AG20443 (cell line): Measurements from ENCODE around the gene TAF1B.

Experiments
- DNase-seq: peaks from one replicate; pipeline ENCODE4 v3.0.0; 2012; ENCODE audit warnings: low spot score, mixed read lengths

The TAF1B gene

DNA sequence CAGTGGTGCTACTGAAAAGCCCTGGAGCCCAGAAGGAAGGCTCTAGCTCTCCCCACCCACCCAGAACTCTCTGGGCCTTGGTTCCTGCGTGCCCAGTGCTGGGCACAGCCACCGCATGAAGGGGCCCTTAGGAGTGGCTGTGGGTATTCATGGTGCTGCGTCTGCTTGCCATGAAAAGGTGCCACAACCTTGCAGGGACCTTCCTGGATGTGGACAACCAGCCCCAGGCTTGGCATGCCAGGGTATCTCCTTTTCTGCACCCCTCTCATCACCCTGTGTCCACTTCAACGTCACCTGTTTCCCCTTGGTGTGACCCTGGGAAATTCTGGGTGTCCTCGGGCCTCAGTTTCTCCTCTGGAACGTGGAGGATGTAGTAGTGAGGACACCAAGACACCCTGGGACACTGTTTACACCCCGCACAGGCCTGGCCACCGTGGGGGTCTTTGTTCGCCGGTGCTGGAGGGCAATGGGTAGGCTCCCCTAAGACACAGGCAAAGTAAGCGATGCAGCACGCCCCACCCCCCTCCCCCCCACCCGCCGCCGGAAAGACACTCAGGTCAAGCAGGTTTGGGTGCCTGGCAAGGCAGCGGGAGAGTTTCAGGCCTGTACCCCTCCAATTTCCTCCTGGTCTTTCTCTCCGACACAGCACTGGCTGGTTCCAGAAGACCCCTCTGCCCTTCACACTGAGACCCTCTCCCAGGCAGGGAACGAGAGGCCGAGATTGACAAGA is 34.8 kb upstream of the TAF1B start:
- no peak for DNase-seq

- DNase-seq, result no peak
Measured at GRCh38 chr2:9809064-9809356, 34.3 kb upstream of the TAF1B start.

DNA sequence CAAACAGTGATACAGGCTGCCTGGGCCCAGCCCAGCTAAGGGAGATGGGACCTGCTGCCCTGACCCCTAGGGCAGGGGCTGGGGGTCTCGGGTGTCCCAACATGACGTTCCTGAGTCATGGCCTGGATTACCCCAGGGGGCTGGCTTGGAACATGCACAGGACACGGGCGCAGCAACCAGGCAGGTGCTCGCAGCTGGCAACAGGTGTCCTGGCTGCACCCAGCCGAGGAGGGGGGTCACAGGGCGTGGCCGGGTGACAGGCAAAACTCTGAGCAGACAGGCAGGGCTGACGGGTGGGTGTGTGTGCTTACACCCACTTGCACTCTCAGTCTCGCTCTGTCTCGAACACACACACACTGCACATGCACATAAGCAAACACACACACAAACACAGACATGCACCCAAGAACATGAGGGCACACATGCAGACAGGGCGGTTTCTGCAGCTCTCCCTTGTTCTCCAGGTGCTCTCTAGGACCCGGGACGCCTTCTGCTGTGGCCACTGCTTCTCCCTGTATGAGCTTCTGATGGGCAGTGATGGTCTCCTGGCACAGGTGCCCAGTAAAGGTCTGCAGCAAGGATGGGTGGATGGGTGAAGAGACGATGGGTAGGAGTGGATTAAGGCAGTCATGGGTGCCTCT is 33.7 kb upstream of the TAF1B start:
- no peak for DNase-seq

DNA sequence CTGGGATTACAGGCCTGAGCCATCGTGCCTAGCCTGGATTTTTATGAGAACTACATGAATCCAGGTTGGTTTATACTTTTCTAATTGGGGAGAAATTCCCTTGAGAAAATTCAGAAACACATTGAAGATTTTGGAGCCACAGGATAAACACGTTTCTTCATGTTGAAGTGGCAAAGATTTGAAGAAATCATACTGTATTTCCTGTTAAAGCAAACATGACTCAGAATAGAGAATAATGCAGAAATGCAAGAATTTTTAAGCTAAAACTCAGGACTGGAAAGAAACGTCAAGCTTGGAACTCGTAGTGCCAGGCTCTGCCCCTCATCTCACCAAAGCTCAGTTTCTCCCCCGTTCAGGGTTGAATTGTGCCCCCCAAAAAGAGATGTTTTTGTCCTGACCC is 32.1 kb upstream of the TAF1B start:
- DNase-seq, result no peak

DNA sequence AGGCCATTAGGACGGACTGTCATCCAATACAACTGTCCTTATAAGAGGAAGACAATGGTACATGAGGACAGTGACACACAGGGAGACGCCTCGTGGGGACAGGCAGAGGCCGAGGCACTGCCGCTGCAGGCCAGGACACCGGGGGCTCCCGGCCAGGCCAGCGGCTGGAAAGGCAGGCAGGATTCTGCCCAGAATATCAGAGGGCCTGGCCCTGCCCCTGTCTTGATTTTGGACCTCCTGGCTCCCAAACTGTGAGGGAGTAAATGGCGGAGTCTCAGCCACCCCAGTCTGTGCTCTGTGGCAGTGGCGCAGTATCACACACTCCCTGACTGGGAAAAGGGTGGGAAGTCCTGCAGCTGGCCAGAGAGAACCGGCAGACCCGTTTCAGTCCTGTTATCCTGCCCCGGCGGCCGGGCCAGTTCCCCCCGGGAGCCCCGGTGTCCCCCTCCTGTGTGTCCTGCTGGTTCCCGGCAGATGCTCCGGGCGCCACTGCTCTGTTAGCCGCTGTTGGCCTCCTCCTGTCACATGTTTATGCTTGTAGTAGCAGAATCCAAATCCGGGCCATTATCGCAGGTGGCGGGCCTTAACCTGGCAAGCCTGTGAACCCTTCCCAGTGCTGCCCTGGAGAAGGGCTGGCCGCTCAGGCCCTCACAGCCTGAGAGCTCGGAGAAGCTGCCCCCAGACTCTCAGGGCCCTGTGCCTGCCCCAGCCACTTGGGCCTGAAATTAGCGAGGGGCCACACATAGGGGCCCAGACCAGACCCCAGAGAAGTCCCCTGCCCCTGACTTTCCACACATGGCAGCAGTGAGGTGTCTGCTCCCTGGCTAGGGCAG is 31.4 kb upstream of the TAF1B start:
- DNase-seq, result no peak

- no peak for DNase-seq
Measured at GRCh38 chr2:9812945-9813311, 30.3 kb upstream of the TAF1B start.

GRCh38 chr2:9813312-9814128 is 29.8 kb upstream of the TAF1B start:
- DNase-seq, result peak; percentile 88

DNA sequence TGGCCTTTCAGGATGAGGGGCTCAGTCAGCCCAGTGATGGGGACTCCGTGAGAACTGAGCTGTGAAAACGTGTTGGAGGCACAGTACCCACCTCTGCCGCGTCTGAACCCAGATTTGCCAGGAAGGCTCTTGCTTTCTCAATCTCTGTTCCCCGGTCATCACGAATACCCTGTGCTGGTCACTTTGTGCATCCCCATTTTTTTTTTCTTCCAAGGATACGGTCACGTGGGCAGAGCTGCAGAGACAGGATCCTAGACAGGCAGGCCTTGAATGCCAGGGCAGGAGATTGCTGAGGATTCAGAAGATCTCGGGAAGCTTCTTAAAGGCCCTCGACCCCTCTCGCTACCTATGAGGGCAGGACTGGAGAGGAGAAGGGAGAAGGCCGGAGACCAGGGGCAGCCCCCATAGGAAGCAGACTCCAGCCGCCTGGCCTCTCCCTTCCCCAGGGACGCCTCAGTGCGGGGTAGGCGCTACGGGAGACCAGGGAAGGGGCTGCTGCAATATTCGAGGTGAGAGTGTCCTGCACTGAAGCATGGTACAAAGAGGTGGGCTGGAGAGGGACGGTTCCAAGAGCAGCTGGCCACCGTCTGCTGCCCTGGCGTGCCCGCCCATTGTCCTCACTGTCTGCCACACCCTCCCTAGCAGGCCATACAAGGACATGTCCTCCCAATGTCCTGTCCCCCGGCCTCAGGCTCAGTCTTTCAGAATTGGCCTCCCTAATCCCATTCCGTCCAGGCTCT is 29.0 kb upstream of the TAF1B start:
- DNase-seq, result no peak

GRCh38 chr2:9815076-9815475 is 28.2 kb upstream of the TAF1B start:
- no peak for DNase-seq

GRCh38 chr2:9815844-9816279 is 27.4 kb upstream of the TAF1B start:
- no peak for DNase-seq

GRCh38 chr2:9818097-9818496 is 25.2 kb upstream of the TAF1B start:
- no peak for DNase-seq

DNA sequence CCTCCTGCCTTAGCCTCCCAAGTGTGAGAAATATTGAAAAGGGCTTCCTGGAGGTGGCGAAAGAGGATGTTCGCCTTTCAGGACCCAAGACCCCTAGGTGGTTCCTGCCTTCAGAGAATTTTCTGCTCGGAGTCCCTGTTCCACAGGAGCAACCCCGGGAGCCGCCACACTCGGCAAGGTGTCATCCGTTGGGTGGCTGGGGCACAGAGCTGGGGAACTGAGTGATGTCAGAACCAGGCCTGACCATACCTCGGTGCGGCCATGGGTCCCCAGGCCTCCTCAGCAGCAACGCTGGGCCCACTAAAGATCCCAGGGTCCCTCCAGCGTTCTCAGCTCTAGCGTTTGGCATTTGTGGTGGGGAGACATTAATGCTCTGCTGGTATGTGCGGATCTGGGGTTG is 23.7 kb upstream of the TAF1B start:
- DNase-seq, result no peak

DNA sequence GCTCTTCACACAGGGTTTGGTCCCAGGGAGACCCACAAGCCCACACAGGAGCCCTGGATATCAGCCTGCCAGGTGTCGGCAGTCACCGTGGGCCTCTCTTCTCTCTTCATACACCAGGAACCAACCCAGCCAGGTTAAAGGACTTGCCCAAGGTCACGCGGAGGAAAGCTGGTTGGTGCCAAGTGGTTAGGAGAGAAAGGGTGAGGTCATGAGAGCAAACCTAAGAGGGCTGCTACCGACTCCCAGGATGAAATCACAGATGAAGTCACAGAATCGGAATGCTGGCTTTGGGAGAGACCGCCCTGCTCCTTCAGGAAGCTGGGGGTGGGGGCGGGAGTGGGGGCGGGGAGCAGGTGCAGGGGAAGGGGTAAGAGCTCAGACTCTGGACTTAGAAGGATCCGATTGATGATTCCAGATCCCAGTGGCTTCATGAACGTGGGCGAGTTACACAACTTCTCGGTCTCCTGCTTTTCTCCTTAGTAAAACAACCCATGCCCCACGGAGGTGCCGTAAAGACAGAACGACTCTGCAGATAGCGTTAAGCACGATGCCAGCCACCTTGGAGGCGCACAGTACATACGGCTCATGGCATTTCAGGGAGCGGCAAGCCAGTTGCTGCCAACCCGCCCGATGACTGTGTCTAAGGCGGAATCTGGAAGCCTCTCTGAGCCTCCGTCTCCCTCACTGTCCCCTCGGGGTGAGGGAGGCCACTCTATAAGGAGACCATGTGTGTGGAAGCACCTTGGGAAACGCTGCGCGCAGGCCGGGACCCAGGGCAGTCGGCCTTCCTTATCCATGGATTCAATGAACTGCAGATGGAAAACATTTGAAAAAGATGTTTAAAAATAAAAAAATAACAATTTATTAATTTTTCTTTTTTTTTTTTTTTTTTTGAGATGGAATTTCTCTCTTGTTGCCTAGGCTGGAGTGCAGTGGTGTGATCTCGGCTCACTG is 23.0 kb upstream of the TAF1B start:
- peak; percentile 44 for DNase-seq

- no peak for DNase-seq
Measured at GRCh38 chr2:9821805-9822445, 21.3 kb upstream of the TAF1B start.

DNA sequence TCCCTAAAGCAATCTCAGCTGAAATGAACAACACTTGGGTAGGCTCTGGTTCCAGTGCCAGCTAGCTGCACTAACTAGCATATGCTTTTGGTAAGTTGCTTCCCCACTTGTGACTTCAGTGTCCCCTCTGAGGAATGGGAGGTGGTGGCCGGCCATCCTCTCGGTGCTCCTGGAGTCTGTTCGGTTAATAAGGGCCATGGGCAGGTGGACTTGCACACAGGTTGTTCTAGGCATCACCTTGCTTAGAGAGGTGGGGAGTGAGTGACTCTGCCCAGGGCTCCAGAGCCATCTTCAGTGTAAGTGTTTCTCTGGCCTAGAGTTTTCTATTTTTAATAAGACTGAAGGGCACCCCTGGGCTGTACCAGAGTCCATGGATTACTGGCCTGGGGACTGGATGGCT is 18.8 kb upstream of the TAF1B start:
- DNase-seq, result no peak

DNA sequence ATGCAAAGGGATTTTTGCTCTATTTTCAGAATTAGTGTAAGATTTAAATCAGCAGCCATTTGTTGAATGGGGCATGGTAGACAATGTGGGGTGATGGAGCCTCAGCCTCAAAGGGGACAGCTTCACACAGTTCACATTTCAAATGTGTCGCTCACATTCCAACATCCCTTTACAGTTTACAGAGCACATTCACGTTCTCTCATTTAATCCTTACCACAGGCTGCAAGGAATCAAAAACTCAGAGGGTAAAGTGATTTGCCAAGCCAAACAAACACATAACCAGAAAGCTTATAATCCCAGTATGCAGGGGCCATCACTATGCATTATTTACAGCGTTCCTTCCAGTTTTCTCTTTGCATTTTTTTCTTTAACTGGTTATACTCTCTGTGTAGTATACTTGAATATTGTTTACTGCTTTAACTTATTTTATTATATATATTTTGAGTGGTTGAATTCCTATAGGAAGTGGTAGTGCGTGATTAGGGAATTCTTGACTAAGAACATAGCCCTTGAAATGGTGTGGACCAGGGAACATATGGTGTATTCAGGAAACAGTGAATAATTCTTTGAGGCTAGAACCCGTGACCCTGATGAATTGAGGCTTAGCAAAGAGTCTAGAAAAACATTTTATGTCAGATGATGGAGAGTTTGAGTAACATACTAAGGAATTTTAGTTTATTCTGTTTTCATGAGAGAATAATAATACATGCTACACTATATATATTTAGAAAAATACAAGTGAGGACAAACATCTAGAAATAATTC is 18.1 kb upstream of the TAF1B start:
- DNase-seq, result no peak

- no peak for DNase-seq
Measured at GRCh38 chr2:9826208-9826607, 17.1 kb upstream of the TAF1B start.

DNA sequence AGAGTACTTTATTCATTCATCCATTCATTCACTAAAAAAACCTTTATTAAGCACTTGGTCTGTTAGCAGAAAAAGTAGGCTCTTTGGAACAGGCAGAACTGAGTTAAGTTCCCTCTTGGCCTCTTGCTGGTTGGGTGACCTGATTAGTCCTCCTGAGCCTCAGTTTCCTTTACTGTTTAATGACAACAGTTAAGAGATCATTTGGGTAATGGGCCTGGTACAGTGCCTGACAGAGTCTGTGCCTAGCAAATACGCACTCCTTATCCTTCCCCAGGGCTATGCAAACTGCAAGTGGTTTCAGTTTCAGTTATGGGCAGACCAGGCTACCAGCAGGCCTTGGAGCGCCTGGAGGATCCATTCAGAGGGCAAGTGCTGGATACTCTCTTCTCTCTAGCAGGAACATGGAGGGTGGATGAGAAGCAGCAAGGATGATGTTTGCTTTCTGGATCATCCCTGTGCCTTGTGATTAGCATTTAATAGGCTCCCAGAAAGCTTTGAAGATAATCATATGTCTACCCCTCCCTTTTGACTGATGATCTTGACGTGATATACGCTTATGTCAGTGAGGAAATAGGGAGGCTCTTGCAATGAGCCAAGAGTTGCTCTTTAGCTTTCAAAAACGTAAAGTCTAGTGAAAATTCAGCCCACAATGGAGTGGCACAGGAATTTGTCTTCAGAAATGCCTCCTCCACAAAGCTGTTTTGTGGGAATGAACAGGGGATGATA is 12.4 kb upstream of the TAF1B start:
- no peak for DNase-seq

DNA sequence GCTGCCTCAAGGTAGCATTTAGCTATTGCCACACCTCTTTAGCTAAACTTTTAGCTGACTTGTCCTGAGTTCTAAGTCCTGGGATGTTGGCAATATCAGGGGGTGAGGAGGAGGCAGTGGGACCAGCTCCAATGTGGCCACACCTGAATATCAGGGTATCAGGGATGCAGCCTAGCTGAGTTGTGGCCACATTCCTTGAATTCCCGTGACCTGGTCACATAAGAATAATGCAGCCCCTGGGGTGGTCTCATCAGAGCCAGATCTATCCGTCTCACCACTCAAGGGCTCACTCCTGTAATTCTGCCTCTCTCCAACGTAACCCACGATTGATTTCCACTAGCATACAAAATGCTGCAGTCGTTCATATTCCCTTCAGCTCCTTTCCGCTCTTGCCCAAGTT is 11.6 kb upstream of the TAF1B start:
- DNase-seq, result no peak
